ENCODE data around the gene HAND1. TPM values are rescaled to one million over a fixed set of nuclear protein-coding genes. Genes with fewer than 3 reads are reported as not detected.

The HAND1 gene
- total RNA-seq, 1 donor from 2014 or later = not detected

- H3K27ac Mint-ChIP-seq (ENCODE audit: unreplicated experiment) = no peak overlapping the region
- no peak for DNase-seq (ENCODE audit: low read depth, low spot score)
- H3K9me3 Mint-ChIP-seq = no peaks in the 10 kb centered on the region
- H3K36me3 Mint-ChIP-seq (ENCODE audit: low read depth) = no peaks in the 10 kb centered on the region
- TF ChIP-seq CTCF (conservative IDR thresholded peaks at IDR 0.05) = no peak
- peaks cover 7% of the 10 kb centered on the region for H3K4me1 Mint-ChIP-seq
- H3K27me3 Mint-ChIP-seq (ENCODE audit: low read depth) = peaks cover 100% of the 10 kb centered on the region
- no peak overlapping the region for H3K4me3 Mint-ChIP-seq
These were observed 4.8 kb upstream of the HAND1 start for GRCh38 chr5:154482528-154483449.

- no peaks in the 10 kb centered on the region for H3K36me3 Mint-ChIP-seq (ENCODE audit: low read depth)
- no peak overlapping the region for H3K27ac Mint-ChIP-seq (ENCODE audit: unreplicated experiment)
- no peak for TF ChIP-seq CTCF (conservative IDR thresholded peaks at IDR 0.05)
- no peak overlapping the region for H3K4me3 Mint-ChIP-seq
- no peaks in the 10 kb centered on the region for H3K9me3 Mint-ChIP-seq
- DNase-seq (ENCODE audit: low read depth, low spot score) = no peak
- peaks cover 12% of the 10 kb centered on the region for H3K4me1 Mint-ChIP-seq
- peaks cover 100% of the 10 kb centered on the region for H3K27me3 Mint-ChIP-seq (ENCODE audit: low read depth)
These were observed 3.8 kb upstream of the HAND1 start for GRCh38 chr5:154481584-154482381.

- no peak for DNase-seq (ENCODE audit: low read depth, low spot score)
- TF ChIP-seq CTCF (conservative IDR thresholded peaks at IDR 0.05) = no peak
- Mint-ChIP-seq H3K9me3 (no peaks in the 10 kb centered on the region), H3K4me1 (peaks cover 13% of the 10 kb centered on the region), H3K4me3 (peak overlapping the region; percentile 2), H3K27me3 (ENCODE audit: low read depth) (peaks cover 100% of the 10 kb centered on the region), H3K36me3 (ENCODE audit: low read depth) (no peaks in the 10 kb centered on the region), H3K27ac (ENCODE audit: unreplicated experiment) (no peak overlapping the region)
These were observed 2.8 kb upstream of the HAND1 start for GRCh38 chr5:154480847-154481246.

GRCh38 chr5:154479944-154480750, 2.1 kb upstream of the HAND1 start:
- Mint-ChIP-seq H3K4me1 (peaks cover 18% of the 10 kb centered on the region), H3K36me3 (ENCODE audit: low read depth) (no peaks in the 10 kb centered on the region)

More at GRCh38 chr5:154479944-154480750, 2.1 kb upstream of the HAND1 start:
- H3K27ac Mint-ChIP-seq (ENCODE audit: unreplicated experiment) = no peak overlapping the region
- TF ChIP-seq CTCF (conservative IDR thresholded peaks at IDR 0.05) = no peak
- DNase-seq (ENCODE audit: low read depth, low spot score) = no peak
- no peaks in the 10 kb centered on the region for H3K9me3 Mint-ChIP-seq
- peaks cover 100% of the 10 kb centered on the region for H3K27me3 Mint-ChIP-seq (ENCODE audit: low read depth)
- H3K4me3 Mint-ChIP-seq = peak overlapping the region; percentile 2

Measured in neural crest cell (in vitro differentiated cells).